Epidermal melanocyte (primary cell): ENCODE measurements around the gene SPG11.

Experiments used
- DNase-seq: peaks from one replicate; pipeline ENCODE4 v3.0.0; 2011; ENCODE audit warnings: low spot score; ENCODE audit not compliant: insufficient read length

SPG11 gene

DNA sequence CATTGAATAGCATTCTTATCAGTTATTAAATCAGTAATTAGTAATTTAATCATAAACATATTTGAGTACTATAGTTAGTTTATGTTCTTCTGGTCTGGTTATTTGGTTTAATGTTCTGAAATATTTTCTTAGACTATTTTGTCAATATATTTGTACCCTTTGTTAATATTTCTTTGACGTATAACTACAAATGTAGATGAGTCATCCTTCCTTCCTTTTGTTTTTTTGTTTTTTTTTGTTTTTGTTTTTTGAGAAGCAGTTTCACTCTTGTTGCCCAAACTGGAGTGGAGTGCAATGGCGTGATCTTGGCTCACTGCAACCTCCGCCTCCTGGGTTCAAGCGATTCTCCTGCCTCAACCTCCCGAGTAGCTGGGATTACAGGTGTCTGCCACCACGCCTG is 143.9 kb downstream of the SPG11 start:
- DNase-seq: no peak

- DNase-seq: no peak
Measured at GRCh38 chr15:44516436-44516835, 147.0 kb downstream of the SPG11 start.
